ENCODE data around the gene ATP10A. TPM values are rescaled to one million over a fixed set of nuclear protein-coding genes. Genes with fewer than 3 reads are reported as not detected.
"Not testable (repeated sequence)": the region's sequence is repeated elsewhere in the genome, so short reads cannot be mapped to it uniquely, and the experiment has no call there.

Gene ATP10A
- total RNA-seq, 1 experiment from 2014 or later: 2.5 TPM

- not testable (repeated sequence) for DNase-seq (ENCODE audit: low read depth)
These were observed 7.1 kb downstream of the ATP10A start for GRCh38 chr15:25856059-25856458.

GRCh38 chr15:25852661-25853524, 10.2 kb downstream of the ATP10A start:
- no peak for DNase-seq (ENCODE audit: low read depth)

- DNase-seq (ENCODE audit: low read depth): no peak
These were observed 11.1 kb downstream of the ATP10A start for GRCh38 chr15:25852027-25852426.

GRCh38 chr15:25850154-25851111, 12.7 kb downstream of the ATP10A start:
- peak; percentile 89 for DNase-seq (ENCODE audit: low read depth)

GRCh38 chr15:25849157-25849921, 13.8 kb downstream of the ATP10A start:
- DNase-seq (ENCODE audit: low read depth): peak; percentile 80

- DNase-seq (ENCODE audit: low read depth): no peak
These were observed 14.4 kb downstream of the ATP10A start for GRCh38 chr15:25848784-25849156.

GRCh38 chr15:25848325-25848724, 14.8 kb downstream of the ATP10A start:
- no peak for DNase-seq (ENCODE audit: low read depth)

GRCh38 chr15:25847051-25847450, 16.1 kb downstream of the ATP10A start:
- no peak for DNase-seq (ENCODE audit: low read depth)

GRCh38 chr15:25846377-25846776, 16.8 kb downstream of the ATP10A start:
- DNase-seq (ENCODE audit: low read depth): no peak

- DNase-seq (ENCODE audit: low read depth): no peak
These were observed 18.0 kb downstream of the ATP10A start for GRCh38 chr15:25844981-25845680.

- DNase-seq (ENCODE audit: low read depth): no peak
These were observed 18.6 kb downstream of the ATP10A start for GRCh38 chr15:25844542-25844941.

GRCh38 chr15:25844076-25844475, 19.1 kb downstream of the ATP10A start:
- DNase-seq (ENCODE audit: low read depth): no peak

- DNase-seq (ENCODE audit: low read depth): no peak
These were observed 23.4 kb downstream of the ATP10A start for GRCh38 chr15:25839638-25840156.

GRCh38 chr15:25838871-25839195, 24.3 kb downstream of the ATP10A start:
- no peak for DNase-seq (ENCODE audit: low read depth)

GRCh38 chr15:25838191-25838870, 24.8 kb downstream of the ATP10A start:
- DNase-seq (ENCODE audit: low read depth): no peak

GRCh38 chr15:25832158-25832557, 31.0 kb downstream of the ATP10A start:
- DNase-seq (ENCODE audit: low read depth): no peak

GRCh38 chr15:25830844-25831451, 32.2 kb downstream of the ATP10A start:
- DNase-seq (ENCODE audit: low read depth): peak; percentile 75

GRCh38 chr15:25829073-25829472, 34.1 kb downstream of the ATP10A start:
- DNase-seq (ENCODE audit: low read depth): no peak

GRCh38 chr15:25825207-25825606, 37.9 kb downstream of the ATP10A start:
- no peak for DNase-seq (ENCODE audit: low read depth)

GRCh38 chr15:25824618-25825017, 38.5 kb downstream of the ATP10A start:
- DNase-seq (ENCODE audit: low read depth): no peak
